HUES6 (cell line): ENCODE measurements around the gene TLL1.

ENCODE experiments used
- H3K27ac ChIP-seq: 2 replicates; pipeline ENCODE4 v1.7.0; 2013; ENCODE audit warnings: low read depth, mild to moderate bottlenecking, low read length, inconsistent platforms
- H3K27me3 ChIP-seq: 2 replicates; pipeline ENCODE4 v1.6.1; 2013; ENCODE audit warnings: low read length; ENCODE audit not compliant: control insufficient read depth, insufficient read depth
- H3K36me3 ChIP-seq: 2 replicates; pipeline ENCODE4 v1.6.1; 2013; ENCODE audit warnings: low read length; ENCODE audit not compliant: control insufficient read depth, insufficient read depth
- H3K4me1 ChIP-seq: 2 replicates; pipeline ENCODE4 v1.6.1; 2013; ENCODE audit warnings: low read length; ENCODE audit not compliant: control insufficient read depth, insufficient read depth
- H3K4me3 ChIP-seq: 2 replicates; pipeline ENCODE4 v1.5.1; 2013; ENCODE audit warnings: low read depth, low read length
- H3K9ac ChIP-seq: one replicate; pipeline ENCODE4 v1.6.1; 2013; ENCODE audit warnings: mild to moderate bottlenecking, low read length
- H3K9me3 ChIP-seq: 2 replicates; pipeline ENCODE4 v1.6.1; 2013; ENCODE audit warnings: low read depth, low read length; ENCODE audit not compliant: control insufficient read depth, insufficient read depth

Gene TLL1

GRCh38 chr4:165861363-165861762 is 11.7 kb upstream of the TLL1 start:
- no peak overlapping the region for H3K4me3 ChIP-seq
- no peaks in the 10 kb centered on the region for H3K9me3 ChIP-seq
- no peaks in the 10 kb centered on the region for H3K27me3 ChIP-seq
- no peak overlapping the region for H3K27ac ChIP-seq
- H3K9ac ChIP-seq = no peak overlapping the region
- H3K36me3 ChIP-seq = no peaks in the 10 kb centered on the region
- no peaks in the 10 kb centered on the region for H3K4me1 ChIP-seq

- no peaks in the 10 kb centered on the region; the same call in 1 of the 2 replicates for H3K27me3 ChIP-seq
- no peak overlapping the region for H3K4me3 ChIP-seq
These were observed 8.8 kb upstream of the TLL1 start for GRCh38 chr4:165864271-165864670.

DNA sequence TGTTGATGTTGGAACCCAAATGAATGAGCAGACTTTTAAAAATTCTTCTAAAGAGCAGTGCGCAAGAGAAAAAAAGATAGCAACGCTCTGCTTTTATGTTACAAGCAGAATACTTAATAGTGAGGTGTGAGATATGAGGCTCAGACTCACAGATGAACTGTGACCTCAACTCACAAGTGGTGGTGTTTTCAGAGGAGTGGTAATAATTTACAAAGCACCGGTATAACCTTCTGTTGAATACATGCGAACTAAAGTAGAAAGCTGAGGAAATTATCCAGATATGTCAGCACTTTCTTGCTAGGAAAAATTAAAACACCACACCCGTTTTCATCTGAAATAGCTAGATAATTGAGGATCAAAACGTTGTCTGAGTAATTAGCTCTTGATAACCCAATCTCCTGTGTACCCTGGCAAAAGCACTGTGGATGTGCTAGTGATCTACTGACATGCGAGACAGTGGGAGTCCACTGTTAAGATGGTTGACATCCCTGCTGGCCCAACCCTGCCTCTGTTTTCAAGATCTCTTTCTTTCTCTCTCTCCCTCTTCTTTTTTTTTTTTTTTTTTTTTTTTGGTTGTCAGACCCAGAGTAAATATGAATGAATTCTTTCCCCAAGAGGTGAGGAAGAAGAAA is 6.9 kb upstream of the TLL1 start:
- H3K27me3 ChIP-seq = peaks cover 18% of the 10 kb centered on the region
- no peak overlapping the region for H3K9ac ChIP-seq
- H3K27ac ChIP-seq = no peak overlapping the region
- H3K9me3 ChIP-seq = no peaks in the 10 kb centered on the region
- H3K4me3 ChIP-seq = no peak overlapping the region
- H3K4me1 ChIP-seq = no peaks in the 10 kb centered on the region
- no peaks in the 10 kb centered on the region for H3K36me3 ChIP-seq

More at GRCh38 chr4:165864271-165864670, 8.8 kb upstream of the TLL1 start:
- Histone ChIP-seq H3K27ac (no peak overlapping the region), H3K9me3 (no peaks in the 10 kb centered on the region), H3K9ac (no peak overlapping the region), H3K36me3 (no peaks in the 10 kb centered on the region), H3K4me1 (no peaks in the 10 kb centered on the region)

- no peak overlapping the region for H3K27ac ChIP-seq
- H3K4me3 ChIP-seq = no peak overlapping the region
- no peaks in the 10 kb centered on the region for H3K9me3 ChIP-seq
- H3K36me3 ChIP-seq = no peaks in the 10 kb centered on the region
- H3K4me1 ChIP-seq = peaks cover 6% of the 10 kb centered on the region
- H3K9ac ChIP-seq = no peak overlapping the region
- peaks cover 37% of the 10 kb centered on the region for H3K27me3 ChIP-seq
These were observed 5.1 kb upstream of the TLL1 start for GRCh38 chr4:165867961-165868360.

GRCh38 chr4:165873298-165874071 is 448 bp downstream of the TLL1 start:
- Histone ChIP-seq H3K36me3 (no peaks in the 10 kb centered on the region), H3K9me3 (no peaks in the 10 kb centered on the region), H3K4me1 (peaks cover 16% of the 10 kb centered on the region), H3K4me3 (peak overlapping the region; percentile 85), H3K27me3 (peaks cover 83% of the 10 kb centered on the region), H3K27ac (no peak overlapping the region), H3K9ac (peak overlapping the region; percentile 38)

- Histone ChIP-seq H3K9ac (no peak overlapping the region), H3K27me3 (peaks cover 83% of the 10 kb centered on the region), H3K36me3 (no peaks in the 10 kb centered on the region), H3K9me3 (no peaks in the 10 kb centered on the region), H3K27ac (no peak overlapping the region), H3K4me3 (peak overlapping the region; percentile 85), H3K4me1 (peaks cover 16% of the 10 kb centered on the region)
These were observed 1.2 kb downstream of the TLL1 start for GRCh38 chr4:165874072-165874790.

DNA sequence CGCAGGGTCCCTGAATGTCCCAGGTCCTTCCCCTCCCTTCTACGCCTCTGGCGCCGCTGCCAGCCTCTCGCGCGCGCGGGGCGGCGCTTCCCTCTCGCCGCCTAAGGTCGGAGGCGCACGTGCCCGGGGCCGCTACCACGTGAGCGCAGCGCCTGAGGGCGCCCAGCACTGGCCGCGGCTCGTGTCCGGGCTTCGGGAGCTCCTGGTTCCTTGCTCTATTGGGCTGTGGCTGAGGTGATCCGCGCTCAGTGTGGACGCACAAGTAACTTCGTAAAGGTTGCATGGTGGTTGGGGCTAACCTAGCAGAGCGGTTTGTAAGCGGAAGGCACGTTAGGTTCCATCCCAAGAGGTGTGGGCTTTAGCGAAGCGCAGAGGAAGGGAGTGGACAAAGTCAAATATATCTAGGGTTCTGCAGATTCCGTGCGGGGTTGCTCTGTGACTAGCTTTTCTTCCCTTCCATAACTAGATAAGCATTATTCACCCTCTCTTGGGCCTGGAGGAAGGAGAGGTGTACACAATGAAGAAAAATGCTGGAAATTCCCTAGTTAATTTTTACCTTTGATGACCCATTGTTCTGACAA is 1.8 kb downstream of the TLL1 start:
- H3K4me3 ChIP-seq = peak overlapping the region; percentile 85
- H3K27me3 ChIP-seq = peaks cover 77% of the 10 kb centered on the region

GRCh38 chr4:165875446-165875845 is 2.4 kb downstream of the TLL1 start:
- H3K9ac ChIP-seq = peak overlapping the region; percentile 23
- peaks cover 16% of the 10 kb centered on the region for H3K4me1 ChIP-seq
- H3K27ac ChIP-seq = no peak overlapping the region
- H3K27me3 ChIP-seq = peaks cover 71% of the 10 kb centered on the region
- no peaks in the 10 kb centered on the region for H3K36me3 ChIP-seq
- H3K4me3 ChIP-seq = no peak overlapping the region
- H3K9me3 ChIP-seq = no peaks in the 10 kb centered on the region

More for the DNA sequence above, 1.8 kb downstream of the TLL1 start:
- H3K4me1 ChIP-seq = peaks cover 16% of the 10 kb centered on the region
- H3K9ac ChIP-seq = peak overlapping the region; percentile 23
- no peaks in the 10 kb centered on the region for H3K9me3 ChIP-seq
- H3K27ac ChIP-seq = no peak overlapping the region
- no peaks in the 10 kb centered on the region for H3K36me3 ChIP-seq

GRCh38 chr4:165877286-165877685 is 4.2 kb downstream of the TLL1 start:
- Histone ChIP-seq H3K9ac (no peak overlapping the region), H3K36me3 (no peaks in the 10 kb centered on the region), H3K9me3 (no peaks in the 10 kb centered on the region), H3K4me1 (peaks cover 12% of the 10 kb centered on the region), H3K27me3 (peaks cover 53% of the 10 kb centered on the region), H3K4me3 (no peak overlapping the region), H3K27ac (no peak overlapping the region)

DNA sequence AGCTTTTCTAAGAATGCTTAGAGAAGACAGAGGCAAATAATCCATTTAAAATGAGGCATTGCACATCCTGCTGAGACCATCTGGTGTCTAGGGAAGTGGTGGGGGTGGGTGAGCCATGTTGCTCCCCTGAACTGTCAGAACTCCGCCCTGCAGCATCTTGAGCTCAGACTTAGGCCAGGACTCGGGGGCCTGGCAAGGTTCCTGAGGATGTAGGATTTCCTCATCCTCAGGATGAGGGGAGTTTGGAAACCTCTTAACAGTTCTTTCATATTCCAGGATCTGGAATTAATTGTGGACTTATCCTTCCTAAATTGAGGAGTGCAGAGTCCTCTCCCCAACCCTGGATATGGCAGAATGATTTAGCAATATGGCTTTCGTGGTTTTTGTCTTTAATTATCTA is 6.6 kb downstream of the TLL1 start:
- peaks cover 30% of the 10 kb centered on the region for H3K27me3 ChIP-seq
- H3K27ac ChIP-seq = no peak overlapping the region
- 0 out of 2 replicates have a peak, but pooled peaks cover 3% of the 10 kb centered on the region for H3K4me1 ChIP-seq
- H3K9ac ChIP-seq = no peak overlapping the region
- no peaks in the 10 kb centered on the region for H3K9me3 ChIP-seq
- H3K4me3 ChIP-seq = no peak overlapping the region
- no peaks in the 10 kb centered on the region for H3K36me3 ChIP-seq
